Endodermal cell (in vitro differentiated cells): ENCODE data around the gene VWA1. TPM values are rescaled to one million over a fixed set of nuclear protein-coding genes. Genes with fewer than 3 reads are reported as not detected.
"Not testable (repeated sequence)": the region's sequence is repeated elsewhere in the genome, so short reads cannot be mapped to it uniquely, and the experiment has no call there.

Source experiments
- DNase-seq: peaks from one replicate; pipeline ENCODE4 v3.0.0-alpha.2; 2017
- H3K27ac ChIP-seq: 2 replicates; pipeline ENCODE4 v1.5.1; 2013; ENCODE audit warnings: mild to moderate bottlenecking, low read depth, low read length, moderate library complexity
- H3K27me3 ChIP-seq: 2 replicates; pipeline ENCODE4 v1.6.1; 2013; ENCODE audit warnings: mild to moderate bottlenecking, low read length, moderate library complexity; ENCODE audit not compliant: insufficient read depth, control insufficient read depth, poor library complexity, severe bottlenecking
- H3K36me3 ChIP-seq: 2 replicates; pipeline ENCODE4 v1.7.0; 2013; ENCODE audit warnings: mild to moderate bottlenecking, low read length, moderate library complexity; ENCODE audit not compliant: control insufficient read depth, insufficient read depth
- H3K4me1 ChIP-seq: one replicate; pipeline ENCODE4 v1.7.0; 2013; ENCODE audit warnings: low read length; ENCODE audit not compliant: control insufficient read depth, insufficient read depth
- H3K4me3 ChIP-seq: 2 replicates; pipeline ENCODE4 v1.5.1; 2013; ENCODE audit warnings: mild to moderate bottlenecking, low read length, moderate library complexity
- H3K9ac ChIP-seq: 2 replicates; pipeline ENCODE4 v1.6.1; 2013; ENCODE audit warnings: mild to moderate bottlenecking, low read length, moderate library complexity; ENCODE audit not compliant: poor library complexity, severe bottlenecking; ENCODE audit errors: extremely low read depth
- H3K9me3 ChIP-seq: 2 replicates; pipeline ENCODE4 v1.6.1; 2013; ENCODE audit warnings: mild to moderate bottlenecking, low read length, moderate library complexity; ENCODE audit not compliant: control insufficient read depth
- H3K27ac Mint-ChIP-seq: 2 replicates; pipeline ENCODE4 v1.8.0; 2020; ENCODE audit warnings: mixed read lengths
- H3K27me3 Mint-ChIP-seq: 2 replicates; pipeline ENCODE4 v1.8.0; 2021; ENCODE audit warnings: mild to moderate bottlenecking, mixed read lengths; ENCODE audit not compliant: insufficient read depth
- H3K36me3 Mint-ChIP-seq: 2 replicates; pipeline ENCODE4 v1.8.0; 2020; ENCODE audit warnings: low read depth, mixed read lengths
- H3K4me1 Mint-ChIP-seq: 2 replicates; pipeline ENCODE4 v1.8.0; 2020; ENCODE audit warnings: mixed read lengths
- H3K4me3 Mint-ChIP-seq: 2 replicates; pipeline ENCODE4 v1.8.0; 2020; ENCODE audit warnings: mild to moderate bottlenecking, moderate library complexity, mixed read lengths
- H3K9me3 Mint-ChIP-seq: 2 replicates; pipeline ENCODE4 v1.8.0; 2020; ENCODE audit warnings: mild to moderate bottlenecking, mixed read lengths
- WGBS, 2 experiments: methylation state at CpG; one replicate each; pipeline versions ENCODE4 v1.1.5 to v1.1.7; 2013; ENCODE audit warnings: missing lambda C conversion rate in 2 of 2, mixed read lengths in 1 of 2; ENCODE audit not compliant: insufficient coverage in 1 of 2, insufficient read length in 1 of 2; 5-methylcytosine and 5-hydroxymethylcytosine counted together
- total RNA-seq, 2 donors: library from RNA; stranded (reverse); fragmentation: NEBNext Ultra II Directional in 1 of 2; extraction: Animal tissue kit (Norgen Biotek cat#: 25700) in 1 of 2; gene quantifications; 2 replicates in 1 of 2; 3 replicates in 1 of 2; pipeline ENCODE4 v1.2.1, GENCODE V29; 2021
- TF ChIP-seq, protein P1 (sequence below): fragments of 200-600 bp; sonication (generic); conservative IDR thresholded peaks from 2 replicates; pipeline ENCODE4 v1.5.0; 2021; ENCODE audit warnings: antibody characterized with exemption, mild to moderate bottlenecking

Gene VWA1
- total RNA-seq, 2 donors from 2014 or later = 12.7 to 17.4 TPM

DNA sequence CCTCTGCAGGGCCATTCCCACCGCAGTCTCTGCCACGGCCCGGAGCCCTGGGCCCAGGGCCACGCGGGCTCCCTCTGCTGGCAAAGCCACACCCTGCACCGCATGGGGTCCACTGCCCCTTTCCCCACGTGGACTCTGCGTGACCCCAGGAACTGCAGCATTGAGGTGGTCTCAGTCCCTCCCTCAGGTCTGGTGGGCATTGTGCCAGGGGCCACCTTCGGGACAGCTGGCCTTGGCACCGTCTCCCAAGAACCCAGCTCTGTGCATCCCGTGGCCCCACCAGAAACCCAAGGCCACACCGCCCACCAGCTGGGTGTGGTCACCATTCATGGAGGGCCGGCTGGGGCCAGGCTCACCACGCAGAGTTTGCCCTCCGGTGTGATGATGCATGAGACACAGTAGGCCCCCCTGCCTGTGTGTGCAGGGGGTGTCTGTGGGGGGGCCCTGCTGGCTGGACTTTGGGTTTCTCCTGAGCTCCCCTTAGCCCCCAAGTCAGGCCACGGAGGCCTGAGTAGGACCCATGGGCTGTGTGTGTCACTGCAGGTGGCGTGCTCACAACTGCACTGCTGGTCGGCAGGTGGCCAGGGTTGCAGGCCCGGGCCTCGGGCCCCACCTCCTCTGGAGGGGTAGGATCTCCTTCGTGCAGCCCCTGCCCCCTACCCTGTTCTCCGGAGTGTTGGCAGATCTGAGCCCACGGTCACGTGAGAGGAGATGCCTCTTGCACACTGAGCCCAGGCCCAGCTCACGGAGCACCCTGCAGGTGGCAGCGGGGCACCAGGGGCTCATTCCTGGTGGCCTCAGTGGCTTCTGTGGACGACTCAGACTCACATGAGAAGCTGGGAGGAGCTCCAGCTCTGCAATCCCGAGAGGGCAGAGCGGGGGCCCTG, 5.8 kb downstream of the VWA1 start:
- Mint-ChIP-seq H3K27ac (no peak overlapping the region), H3K9me3 (no peaks in the 10 kb centered on the region), H3K27me3 (peaks cover 3% of the 10 kb centered on the region), H3K36me3 (peaks cover 3% of the 10 kb centered on the region), H3K4me3 (no peak overlapping the region), H3K4me1 (no peaks in the 10 kb centered on the region)
- no peaks in the 10 kb centered on the region for H3K9me3 ChIP-seq
- peak; percentile 76 for DNase-seq
- H3K4me3 ChIP-seq = no peak overlapping the region
- WGBS, 2 experiments = 83 to 86% methylated on average over 17 to 29 of the region's 29 CpGs
- H3K27ac ChIP-seq = no peak overlapping the region
- no peaks in the 10 kb centered on the region for H3K36me3 ChIP-seq
- TF ChIP-seq, protein P1, sequence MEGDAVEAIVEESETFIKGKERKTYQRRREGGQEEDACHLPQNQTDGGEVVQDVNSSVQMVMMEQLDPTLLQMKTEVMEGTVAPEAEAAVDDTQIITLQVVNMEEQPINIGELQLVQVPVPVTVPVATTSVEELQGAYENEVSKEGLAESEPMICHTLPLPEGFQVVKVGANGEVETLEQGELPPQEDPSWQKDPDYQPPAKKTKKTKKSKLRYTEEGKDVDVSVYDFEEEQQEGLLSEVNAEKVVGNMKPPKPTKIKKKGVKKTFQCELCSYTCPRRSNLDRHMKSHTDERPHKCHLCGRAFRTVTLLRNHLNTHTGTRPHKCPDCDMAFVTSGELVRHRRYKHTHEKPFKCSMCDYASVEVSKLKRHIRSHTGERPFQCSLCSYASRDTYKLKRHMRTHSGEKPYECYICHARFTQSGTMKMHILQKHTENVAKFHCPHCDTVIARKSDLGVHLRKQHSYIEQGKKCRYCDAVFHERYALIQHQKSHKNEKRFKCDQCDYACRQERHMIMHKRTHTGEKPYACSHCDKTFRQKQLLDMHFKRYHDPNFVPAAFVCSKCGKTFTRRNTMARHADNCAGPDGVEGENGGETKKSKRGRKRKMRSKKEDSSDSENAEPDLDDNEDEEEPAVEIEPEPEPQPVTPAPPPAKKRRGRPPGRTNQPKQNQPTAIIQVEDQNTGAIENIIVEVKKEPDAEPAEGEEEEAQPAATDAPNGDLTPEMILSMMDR = peak; percentile 83
- H3K4me1 ChIP-seq = no peaks in the 10 kb centered on the region
- peaks cover 4% of the 10 kb centered on the region for H3K27me3 ChIP-seq
- H3K9ac ChIP-seq = no peak overlapping the region

DNA sequence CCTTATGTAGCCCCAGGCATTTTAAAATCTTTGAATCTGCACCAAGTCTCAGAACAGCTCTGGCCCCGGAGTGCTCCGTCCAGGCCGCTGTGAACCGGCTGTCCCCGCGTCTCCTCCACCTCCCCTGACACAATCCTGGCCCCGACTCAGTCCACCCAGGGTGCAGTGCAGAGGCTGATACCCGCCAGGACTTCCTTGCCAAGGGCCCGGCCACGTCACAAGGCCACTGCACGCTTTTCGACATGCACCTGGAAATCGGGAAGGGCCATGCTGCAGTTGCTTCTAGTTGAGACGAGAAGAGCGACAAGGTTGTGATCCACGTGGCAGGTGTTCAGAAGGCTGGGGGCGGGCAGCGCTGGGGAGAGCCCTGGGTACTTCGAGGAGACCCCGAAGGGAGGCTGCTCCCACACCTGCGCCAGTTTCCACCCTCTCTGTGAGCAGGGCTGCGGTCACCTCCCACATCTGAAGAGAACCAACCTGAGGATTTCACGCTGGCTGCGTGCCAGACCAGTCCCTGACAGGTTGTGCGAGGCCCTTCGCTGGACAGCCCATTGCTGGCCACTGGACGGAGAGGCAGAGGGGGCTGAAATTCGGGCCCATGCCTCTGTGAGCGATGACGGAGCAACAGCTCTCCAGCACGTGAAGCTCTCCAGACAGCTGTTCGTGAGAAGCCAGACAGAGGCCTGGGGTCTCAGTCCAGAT, 6.7 kb downstream of the VWA1 start:
- H3K4me3 ChIP-seq = no peak overlapping the region
- Mint-ChIP-seq H3K4me1 (no peaks in the 10 kb centered on the region), H3K27me3 (no peaks in the 10 kb centered on the region), H3K36me3 (peaks cover 3% of the 10 kb centered on the region), H3K4me3 (no peak overlapping the region), H3K27ac (no peak overlapping the region), H3K9me3 (no peaks in the 10 kb centered on the region)
- no peaks in the 10 kb centered on the region for H3K9me3 ChIP-seq
- no peak overlapping the region for H3K9ac ChIP-seq
- TF ChIP-seq, protein P1 = no peak
- H3K27me3 ChIP-seq = no peaks in the 10 kb centered on the region
- WGBS, 2 experiments = 93 to 96% methylated on average over 32 of the region's 32 CpGs
- H3K4me1 ChIP-seq = no peaks in the 10 kb centered on the region
- no peaks in the 10 kb centered on the region for H3K36me3 ChIP-seq
- H3K27ac ChIP-seq = no peak overlapping the region
- DNase-seq = no peak

GRCh38 chr1:1446631-1447030, 11.1 kb downstream of the VWA1 start:
- not testable (repeated sequence) for H3K27me3 ChIP-seq, H3K4me3 ChIP-seq, H3K36me3 Mint-ChIP-seq, H3K4me1 ChIP-seq, H3K9ac ChIP-seq, H3K36me3 ChIP-seq, H3K27ac ChIP-seq, H3K9me3 Mint-ChIP-seq, DNase-seq, H3K4me3 Mint-ChIP-seq, H3K4me1 Mint-ChIP-seq, H3K9me3 ChIP-seq, H3K27ac Mint-ChIP-seq, H3K27me3 Mint-ChIP-seq
- 91 to 95% methylated on average over 11 to 13 of the region's 19 CpGs for WGBS, 2 experiments
